Islet of Langerhans (tissue), 1 donor: ENCODE results near the gene B4GAT1.

ENCODE experiments used
- FAIRE-seq: peaks from one replicate; lab custom pipeline; 2011; peaks lifted over from hg19 to GRCh38; lab: Jason Lieb, UNC

B4GAT1 gene

GRCh38 chr11:66336234-66337102 lies 11.0 kb downstream of the B4GAT1 start, which contains the start of gene RIN1:
Gene RIN1, minus strand, starts transcription at chr11:66336434. Its CDS starts 32 bp downstream, at chr11:66336402.
- FAIRE-seq = peak; percentile 45

GRCh38 chr11:66335531-66336233 lies 11.7 kb downstream of the B4GAT1 start:
- FAIRE-seq = no peak

- FAIRE-seq = no peak
Measured at GRCh38 chr11:66334605-66335442, 12.6 kb downstream of the B4GAT1 start.

- no peak for FAIRE-seq
Measured at GRCh38 chr11:66333896-66334604, 13.4 kb downstream of the B4GAT1 start.

GRCh38 chr11:66333220-66333877 lies 14.1 kb downstream of the B4GAT1 start:
- no peak for FAIRE-seq

- FAIRE-seq = no peak
Measured at GRCh38 chr11:66332371-66333219, 14.8 kb downstream of the B4GAT1 start.

- no peak for FAIRE-seq
Measured at GRCh38 chr11:66331542-66332370, 15.7 kb downstream of the B4GAT1 start.

- no peak for FAIRE-seq
Measured at GRCh38 chr11:66330931-66331330, 16.5 kb downstream of the B4GAT1 start.

- FAIRE-seq = no peak
Measured at GRCh38 chr11:66329165-66329673, 18.2 kb downstream of the B4GAT1 start.

- peak; percentile 71 for FAIRE-seq
Measured at GRCh38 chr11:66328302-66329144, 18.9 kb downstream of the B4GAT1 start.

GRCh38 chr11:66328031-66328301 lies 19.5 kb downstream of the B4GAT1 start:
- no peak for FAIRE-seq

GRCh38 chr11:66327171-66328030 lies 20.0 kb downstream of the B4GAT1 start:
- no peak for FAIRE-seq

GRCh38 chr11:66326261-66327111 lies 20.9 kb downstream of the B4GAT1 start:
- FAIRE-seq = no peak

GRCh38 chr11:66325263-66325671 lies 22.2 kb downstream of the B4GAT1 start:
- no peak for FAIRE-seq

- FAIRE-seq = no peak
Measured at GRCh38 chr11:66324664-66325063, 22.8 kb downstream of the B4GAT1 start.

- no peak for FAIRE-seq
Measured at GRCh38 chr11:66323684-66324083, 23.7 kb downstream of the B4GAT1 start.
